H1 (cell line): ENCODE results near the gene GPX4. TPM values are rescaled to one million over a fixed set of nuclear protein-coding genes. Genes with fewer than 3 reads are reported as not detected.

Experiments used
- CHD2 ChIP-seq: IDR thresholded peaks from 2 replicates; pipeline ENCODE4 v1.6.1; 2012; ENCODE audit warnings: low read length, improper control_type of control experiment
- KDM5A ChIP-seq: fragments of 200-600 bp; IDR thresholded peaks from 2 replicates; pipeline ENCODE4 v1.7.1; 2012; ENCODE audit warnings: mild to moderate bottlenecking, low read length, inconsistent platforms, mixed read lengths
- RAD21 ChIP-seq, 2 experiments: IDR thresholded peaks in 1 of 2; conservative IDR thresholded peaks in 1 of 2; 2 replicates each; pipeline ENCODE4 v1.6.1; 2011; ENCODE audit warnings: low read depth in 2 of 2, low read length in 2 of 2, improper control_type of control experiment in 1 of 2, inconsistent platforms in 1 of 2, mild to moderate bottlenecking in 1 of 2, moderate library complexity in 1 of 2
- SIX5 ChIP-seq: IDR thresholded peaks from 2 replicates; pipeline ENCODE4 v1.6.1; 2011; ENCODE audit warnings: mild to moderate bottlenecking, low read depth, low read length
- SRF ChIP-seq: IDR thresholded peaks from 2 replicates; pipeline ENCODE4 v1.6.1; 2011; ENCODE audit warnings: mild to moderate bottlenecking, low read depth, low read length, moderate library complexity
- TAF1 ChIP-seq: IDR thresholded peaks from 2 replicates; pipeline ENCODE4 v1.6.1; 2011; ENCODE audit warnings: mild to moderate bottlenecking, low read depth, low read length
- polyA plus RNA-seq, 7 experiments: library from polyadenylated mRNA; depleted of rRNA in 3 of 7; stranded (reverse) in 5 of 7; unstranded in 2 of 7; fragments of >200 nt in 5 of 7; fragments of 200-250 nt in 2 of 7; gene quantifications; 1 replicate in 5 of 7; 2 replicates in 1 of 7; 4 replicates in 1 of 7; pipeline versions ENCODE4 v1.2.1 to v1.2.3, GENCODE V29; 2011 to 2013; ENCODE audit warnings: missing spikeins in 2 of 7, mixed read lengths in 2 of 7
- total RNA-seq: library from RNA; stranded (reverse); fragmentation: NEBNext Ultra II Directional; extraction: Animal tissue kit (Norgen Biotek cat#: 25700); gene quantifications from 2 replicates; pipeline ENCODE4 v1.2.1, GENCODE V29; 2021

The GPX4 gene
- total and polyA plus RNA-seq, 2 of the 8 experiments (the other 6 are each of a cell fraction or from before 2014, with no cell fraction given) = 342 to 693 TPM

DNA sequence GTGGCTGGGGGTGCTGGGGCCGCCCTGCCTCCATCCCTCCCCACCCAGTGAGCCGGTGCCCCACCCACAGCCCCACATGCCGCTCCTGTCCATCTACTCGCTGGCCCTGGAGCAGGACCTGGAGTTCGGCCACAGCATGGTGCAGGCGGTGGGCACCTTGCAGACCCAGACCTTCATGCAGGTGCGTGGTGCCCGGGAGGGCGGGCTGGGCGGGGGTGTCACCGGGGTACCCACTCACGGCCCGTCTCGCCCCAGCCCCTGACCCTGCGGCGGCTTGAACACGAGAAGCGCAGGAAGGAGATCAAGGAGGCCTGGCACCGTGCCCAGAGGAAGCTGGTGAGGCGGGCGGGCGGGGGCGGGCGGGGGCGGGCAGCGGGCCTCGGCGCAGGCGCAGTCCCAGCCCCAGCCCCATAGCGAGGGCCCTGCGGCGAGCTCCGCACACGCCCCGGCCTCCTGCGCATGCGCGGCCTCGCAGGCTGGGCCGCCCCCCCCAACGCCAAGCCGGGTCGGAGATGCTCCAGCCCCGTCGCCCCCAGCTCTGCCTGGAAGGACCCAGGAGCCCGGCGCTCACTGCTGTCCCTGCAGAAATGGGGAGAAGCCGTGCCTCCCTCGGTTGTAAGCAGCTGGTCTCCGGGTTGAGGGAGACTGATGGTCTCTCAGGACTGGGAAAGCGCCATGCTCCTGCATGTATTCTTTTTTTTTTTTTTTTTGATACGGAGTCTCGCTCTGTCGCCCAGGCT lies 29.1 kb upstream of the GPX4 start (continued):
- TF ChIP-seq SIX5 = no peak
- no peak for TF ChIP-seq KDM5A
- no peak for TF ChIP-seq RAD21 (IDR thresholded peaks at IDR 0.05 in 1 of 2, conservative IDR thresholded peaks at IDR 0.05 in 1 of 2; ENCODE audit: low read depth in 2 of 2, low read length in 2 of 2)
- no peak for TF ChIP-seq CHD2
- TF ChIP-seq SRF = no peak
- TF ChIP-seq TAF1 = no peak
